K562 (cell line): ENCODE data around the gene CCDC87. TPM values are rescaled to one million over a fixed set of nuclear protein-coding genes. Genes with fewer than 3 reads are reported as not detected.

Experiments
- BRCA1 ChIP-seq, 2 experiments: fragments of 450-650 bp in 1 of 2; sonication (generic) in 1 of 2; formaldehyde crosslinking in 1 of 2; IDR thresholded peaks; 2 replicates each; pipeline versions ENCODE4 v1.5.0 to v1.6.1; 2017 to 2020; ENCODE audit warnings: mild to moderate bottlenecking in 1 of 2, missing genetic modification reagents in 1 of 2
- CBX1 ChIP-seq: sonication (generic); IDR thresholded peaks from 2 replicates; pipeline ENCODE4 v1.6.1; 2016; ENCODE audit warnings: antibody characterized with exemption, low read depth, mild to moderate bottlenecking
- E4F1 ChIP-seq: fragments of 250-450 bp; sonication (Bioruptor Pico); IDR thresholded peaks from 2 replicates; pipeline ENCODE4 v1.5.0; 2021; ENCODE audit warnings: mild to moderate bottlenecking, borderline replicate concordance
- EGR1 ChIP-seq: fragments of 450-650 bp; conservative IDR thresholded peaks from 2 replicates; pipeline ENCODE4 v1.6.1; 2017; ENCODE audit warnings: mild to moderate bottlenecking
- HDAC6 ChIP-seq: IDR thresholded peaks from 2 replicates; pipeline ENCODE4 v1.6.1; 2012; ENCODE audit warnings: low read depth, mild to moderate bottlenecking, control low read depth, inconsistent platforms, low read length, moderate library complexity
- HIVEP1 ChIP-seq: fragments of 250-450 bp; sonication (Bioruptor Pico); IDR thresholded peaks from 2 replicates; pipeline ENCODE4 v1.4.0; 2020; ENCODE audit warnings: mild to moderate bottlenecking
- KDM4B ChIP-seq, 2 experiments: fragments of 450-650 bp in 1 of 2; sonication (generic) in 1 of 2; IDR thresholded peaks; 2 replicates each; pipeline ENCODE4 v1.6.1; 2016 to 2017; ENCODE audit warnings: borderline replicate concordance in 2 of 2, antibody characterized with exemption in 1 of 2, low read depth in 1 of 2, mild to moderate bottlenecking in 1 of 2
- MAX ChIP-seq: sonication (generic); formaldehyde crosslinking; IDR thresholded peaks from 2 replicates; pipeline ENCODE4 v1.9.0; 2022; ENCODE audit warnings: mild to moderate bottlenecking, missing genetic modification reagents
- MYBL2 ChIP-seq, 2 experiments: fragments of 450-650 bp in 1 of 2; sonication (generic) in 1 of 2; formaldehyde crosslinking in 1 of 2; IDR thresholded peaks; 2 replicates each; pipeline versions ENCODE4 v1.6.1 to v1.8.1; 2017 to 2022; ENCODE audit warnings: borderline replicate concordance in 1 of 2, inconsistent platforms in 1 of 2, low read depth in 1 of 2, mild to moderate bottlenecking in 1 of 2, missing genetic modification reagents in 1 of 2, moderate library complexity in 1 of 2
- POLR2AphosphoS5 ChIP-seq: IDR thresholded peaks from 2 replicates; pipeline ENCODE4 v1.6.1; 2011; ENCODE audit warnings: mild to moderate bottlenecking, low read depth, low read length, moderate library complexity; ENCODE audit not compliant: control insufficient read depth, insufficient read depth
- POLR3G ChIP-seq: IDR thresholded peaks from 2 replicates; pipeline ENCODE4 v1.6.1; 2011; ENCODE audit not compliant: insufficient read length, insufficient replicate concordance; ENCODE audit errors: extremely low read depth
- SAFB2 ChIP-seq: fragments of 200-400 bp; formaldehyde crosslinking; IDR thresholded peaks from 2 replicates; pipeline ENCODE4 v1.6.1; 2018; ENCODE audit warnings: borderline replicate concordance, low read length, low read depth, moderate library complexity; ENCODE audit not compliant: severe bottlenecking
- SIN3B ChIP-seq: fragments of 450-650 bp; IDR thresholded peaks from 2 replicates; pipeline ENCODE4 v1.6.1; 2017; ENCODE audit warnings: low read depth, mild to moderate bottlenecking, moderate library complexity
- SUPT5H ChIP-seq: fragments of 450-650 bp; IDR thresholded peaks from 2 replicates; pipeline ENCODE4 v1.6.1; 2016
- TCFL5 ChIP-seq: fragments of 250-450 bp; sonication (Bioruptor Pico); conservative IDR thresholded peaks from 2 replicates; pipeline ENCODE4 v1.6.1; 2021; ENCODE audit warnings: mild to moderate bottlenecking, moderate library complexity, matching md5 sums
- ZNF212 ChIP-seq: fragments of 450-650 bp; formaldehyde crosslinking; IDR thresholded peaks from 2 replicates; pipeline ENCODE4 v1.4.0; 2020; ENCODE audit warnings: mild to moderate bottlenecking
- ZNF316 ChIP-seq: fragments of 450-650 bp; IDR thresholded peaks from 2 replicates; pipeline ENCODE4 v1.6.1; 2016
- ZNF408 ChIP-seq: fragments of 250-450 bp; sonication (Bioruptor Pico); IDR thresholded peaks from 2 replicates; pipeline ENCODE4 v1.4.0; 2020; ENCODE audit warnings: low read depth, mild to moderate bottlenecking, moderate library complexity
- ZNF77 ChIP-seq: fragments of 250-450 bp; sonication (Bioruptor Pico); IDR thresholded peaks from 2 replicates; pipeline ENCODE4 v1.5.0; 2020
- ZNF785 ChIP-seq: fragments of 250-450 bp; sonication (Bioruptor Pico); IDR thresholded peaks from 2 replicates; pipeline ENCODE4 v1.4.0; 2020; ENCODE audit warnings: mild to moderate bottlenecking
- polyA plus RNA-seq, 8 experiments: library from polyadenylated mRNA; depleted of rRNA in 4 of 8; stranded (reverse) in 5 of 8; unstranded in 3 of 8; fragments of >200 nt; fragmentation: Nextera tagmentation in 2 of 8; fragmentation: Illumina TruSeq in 1 of 8; extraction: Ambion mirVana in 2 of 8; extraction: Trizol in 1 of 8; gene quantifications; 2 replicates each; pipeline versions ENCODE4 v1.2.1 to v1.2.3, GENCODE V29; 2011 to 2014; ENCODE audit warnings: inconsistent platforms in 1 of 8, missing spikeins in 1 of 8
- total RNA-seq, 7 experiments: library from RNA; depleted of rRNA in 6 of 7; stranded (reverse); fragments of >200 nt in 6 of 7; fragmentation: Illumina TruSeq in 2 of 7; extraction: Trizol in 2 of 7; gene quantifications; 2 replicates each; pipeline versions ENCODE4 v1.2.1 to v1.2.3, GENCODE V29; 2011 to 2021; ENCODE audit warnings: low replicate concordance in 1 of 7
- TF ChIP-seq, protein P1 (sequence below): fragments of 250-450 bp; sonication (Bioruptor Pico); IDR thresholded peaks from 2 replicates; pipeline ENCODE4 v1.4.0; 2020; ENCODE audit warnings: mild to moderate bottlenecking
- TF ChIP-seq, protein P2 (sequence below), 3 experiments: IDR thresholded peaks in 2 of 3; conservative IDR thresholded peaks in 1 of 3; 2 replicates each; pipeline ENCODE4 v1.5.1; 2011 to 2012; ENCODE audit warnings: low read length in 3 of 3, mild to moderate bottlenecking in 3 of 3, control low read depth in 2 of 3, improper control_type of control experiment in 1 of 3, inconsistent platforms in 1 of 3, low read depth in 1 of 3, mixed read lengths in 1 of 3, moderate library complexity in 1 of 3; ENCODE audit not compliant: insufficient read depth in 2 of 3

The CCDC87 gene
- total and polyA plus RNA-seq, 9 of the 15 experiments (the other 6 are each of a cell fraction or from before 2014, with no cell fraction given), result 0.03 to 0.44 (median 0.15) TPM; not detected in 1

DNA sequence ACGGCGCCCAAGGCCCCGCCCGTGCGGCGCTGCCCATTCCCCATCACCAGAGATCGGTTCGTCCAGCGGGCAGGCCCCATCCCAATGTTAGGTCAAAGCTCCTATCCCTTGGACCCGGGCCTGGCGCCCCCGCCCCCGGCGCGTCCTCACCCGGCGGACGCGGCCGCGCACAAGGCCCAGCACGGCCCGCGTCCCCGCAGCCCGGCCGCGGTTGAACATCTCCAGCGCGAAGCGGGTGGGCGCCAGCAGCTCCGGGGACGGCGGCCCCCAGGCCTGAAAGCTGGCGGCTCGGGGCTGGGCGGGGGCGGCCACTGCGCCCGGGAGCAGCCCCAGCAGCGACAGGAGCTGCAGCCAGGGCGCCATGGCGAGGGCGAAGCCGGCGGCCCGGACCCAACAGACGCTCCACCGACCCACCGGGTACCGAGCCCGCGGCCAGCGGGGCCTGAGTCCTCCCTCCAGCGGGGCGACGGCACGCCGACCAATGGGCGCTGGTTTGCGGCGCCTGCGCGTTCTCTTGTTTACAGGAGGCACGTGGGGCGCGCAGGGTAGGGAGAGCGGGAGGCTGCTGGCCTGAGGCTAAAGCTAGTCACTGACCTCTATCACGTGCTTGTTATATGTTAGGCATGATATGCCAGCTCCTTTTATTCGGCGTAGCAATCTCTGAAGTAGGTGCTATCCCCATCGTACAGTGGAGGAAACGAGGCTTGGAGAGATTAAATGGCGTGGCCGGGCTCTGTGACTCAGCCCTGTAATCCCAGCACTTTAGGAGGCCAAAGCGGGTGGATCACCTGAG, 24.5 kb downstream of the CCDC87 start, which contains the start of gene CTSF (continued):
- no peak for TF ChIP-seq BRCA1 (IDR thresholded peaks at IDR 0.05)
- TF ChIP-seq BRCA1 (CRISPR knock-in tag; IDR thresholded peaks at IDR 0.05), result 0 out of 2 replicates have a peak, but pooled peaks have one; percentile 51
- no peak for TF ChIP-seq CBX1
- peak; percentile 32; the same call in 1 of the 2 replicates for TF ChIP-seq EGR1
- no peak for TF ChIP-seq POLR3G
- peak; percentile 99 for TF ChIP-seq MAX (CRISPR knock-in tag)
- TF ChIP-seq, protein P1, sequence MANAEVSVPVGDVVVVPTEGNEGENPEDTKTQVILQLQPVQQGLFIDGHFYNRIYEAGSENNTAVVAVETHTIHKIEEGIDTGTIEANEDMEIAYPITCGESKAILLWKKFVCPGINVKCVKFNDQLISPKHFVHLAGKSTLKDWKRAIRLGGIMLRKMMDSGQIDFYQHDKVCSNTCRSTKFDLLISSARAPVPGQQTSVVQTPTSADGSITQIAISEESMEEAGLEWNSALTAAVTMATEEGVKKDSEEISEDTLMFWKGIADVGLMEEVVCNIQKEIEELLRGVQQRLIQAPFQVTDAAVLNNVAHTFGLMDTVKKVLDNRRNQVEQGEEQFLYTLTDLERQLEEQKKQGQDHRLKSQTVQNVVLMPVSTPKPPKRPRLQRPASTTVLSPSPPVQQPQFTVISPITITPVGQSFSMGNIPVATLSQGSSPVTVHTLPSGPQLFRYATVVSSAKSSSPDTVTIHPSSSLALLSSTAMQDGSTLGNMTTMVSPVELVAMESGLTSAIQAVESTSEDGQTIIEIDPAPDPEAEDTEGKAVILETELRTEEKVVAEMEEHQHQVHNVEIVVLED, result peak; percentile 39; the same call in 1 of the 2 replicates
- no peak for TF ChIP-seq MYBL2 (IDR thresholded peaks at IDR 0.05; ENCODE audit: low read depth)
- no peak for TF ChIP-seq MYBL2 (CRISPR knock-in tag; IDR thresholded peaks at IDR 0.05; ENCODE audit: borderline replicate concordance)
- no peak for TF ChIP-seq SAFB2
- TF ChIP-seq ZNF316, result no peak
- no peak for TF ChIP-seq TCFL5 (CRISPR knock-in tag)
- TF ChIP-seq E4F1 (CRISPR knock-in tag), result no peak
- TF ChIP-seq ZNF77 (CRISPR knock-in tag), result no peak
- no peak for TF ChIP-seq POLR2AphosphoS5
- no peak for TF ChIP-seq SUPT5H
- no peak for TF ChIP-seq ZNF785 (CRISPR knock-in tag)
- TF ChIP-seq SIN3B, result no peak; the same call in 1 of the 2 replicates
- TF ChIP-seq ZNF212 (CRISPR knock-in tag), result no peak
- no peak for TF ChIP-seq HDAC6
- no peak for TF ChIP-seq KDM4B (IDR thresholded peaks at IDR 0.05; ENCODE audit: borderline replicate concordance in 2 of 2, low read depth in 1 of 2)
- no peak for TF ChIP-seq ZNF408
- TF ChIP-seq, protein P2, sequence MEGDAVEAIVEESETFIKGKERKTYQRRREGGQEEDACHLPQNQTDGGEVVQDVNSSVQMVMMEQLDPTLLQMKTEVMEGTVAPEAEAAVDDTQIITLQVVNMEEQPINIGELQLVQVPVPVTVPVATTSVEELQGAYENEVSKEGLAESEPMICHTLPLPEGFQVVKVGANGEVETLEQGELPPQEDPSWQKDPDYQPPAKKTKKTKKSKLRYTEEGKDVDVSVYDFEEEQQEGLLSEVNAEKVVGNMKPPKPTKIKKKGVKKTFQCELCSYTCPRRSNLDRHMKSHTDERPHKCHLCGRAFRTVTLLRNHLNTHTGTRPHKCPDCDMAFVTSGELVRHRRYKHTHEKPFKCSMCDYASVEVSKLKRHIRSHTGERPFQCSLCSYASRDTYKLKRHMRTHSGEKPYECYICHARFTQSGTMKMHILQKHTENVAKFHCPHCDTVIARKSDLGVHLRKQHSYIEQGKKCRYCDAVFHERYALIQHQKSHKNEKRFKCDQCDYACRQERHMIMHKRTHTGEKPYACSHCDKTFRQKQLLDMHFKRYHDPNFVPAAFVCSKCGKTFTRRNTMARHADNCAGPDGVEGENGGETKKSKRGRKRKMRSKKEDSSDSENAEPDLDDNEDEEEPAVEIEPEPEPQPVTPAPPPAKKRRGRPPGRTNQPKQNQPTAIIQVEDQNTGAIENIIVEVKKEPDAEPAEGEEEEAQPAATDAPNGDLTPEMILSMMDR (IDR thresholded peaks at IDR 0.05 in 2 of 3, conservative IDR thresholded peaks at IDR 0.05 in 1 of 3; ENCODE audit: insufficient read depth in 2 of 3, low read depth in 1 of 3, low read length in 3 of 3), result no peak
- no peak for TF ChIP-seq HIVEP1 (CRISPR knock-in tag)
